ENCODE measurements around the gene STX1B. TPM values are rescaled to one million over a fixed set of nuclear protein-coding genes. Genes with fewer than 3 reads are reported as not detected.
"Not testable (repeated sequence)": the region's sequence is repeated elsewhere in the genome, so short reads cannot be mapped to it uniquely, and the experiment has no call there.

STX1B gene
- total RNA-seq, 4 donors from 2014 or later = 0.84 to 6.1 (median 1.3) TPM

GRCh38 chr16:30942426-30942806 lies 68.0 kb downstream of the STX1B start:
- no peaks in the 10 kb centered on the region for H3K9me3 ChIP-seq
- DNase-seq (ENCODE audit: low spot score in 2 of 2) = no peak
- no peak overlapping the region for H3K27ac ChIP-seq
- H3K4me3 ChIP-seq = no peak overlapping the region
- H3K27me3 ChIP-seq = no peaks in the 10 kb centered on the region
- peaks cover 0 to 14% (median 4%) of the 10 kb centered on the region in 4 donors for H3K4me1 ChIP-seq
- TF ChIP-seq POLR2A (IDR thresholded peaks at IDR 0.05) = no peak
- no peak for TF ChIP-seq CTCF (IDR thresholded peaks at IDR 0.05)
- no peak for TF ChIP-seq EP300 (IDR thresholded peaks at IDR 0.05)
- 71 to 89% methylated on average over 4 of the region's 4 CpGs for WGBS, 2 donors
- peaks cover 0 to 70% (median 0%) of the 10 kb centered on the region in 3 donors for H3K36me3 ChIP-seq

- TF ChIP-seq CTCF (IDR thresholded peaks at IDR 0.05) (peak; percentile 80 to 92 (median 90)), POLR2A (IDR thresholded peaks at IDR 0.05) (no peak)
- H3K4me3 ChIP-seq = no peak overlapping the region
- peaks cover 0 to 70% (median 0%) of the 10 kb centered on the region in 3 donors for H3K36me3 ChIP-seq
- peak; percentile 48 to 51 for DNase-seq (ENCODE audit: low spot score in 2 of 2)
- peaks cover 0 to 14% (median 4%) of the 10 kb centered on the region in 4 donors for H3K4me1 ChIP-seq
- H3K27ac ChIP-seq = no peak overlapping the region
- WGBS, 2 donors = 19% methylated on average over 8 to 14 of the region's 15 CpGs
- H3K9me3 ChIP-seq = no peaks in the 10 kb centered on the region
- no peaks in the 10 kb centered on the region for H3K27me3 ChIP-seq
Observed at GRCh38 chr16:30941600-30942425, 68.6 kb downstream of the STX1B start.

- H3K27ac ChIP-seq; H3K4me3 ChIP-seq; DNase-seq (ENCODE audit: low spot score in 2 of 2); H3K27me3 ChIP-seq; H3K9me3 ChIP-seq: not testable (repeated sequence)
- Histone ChIP-seq H3K4me1 (peaks cover 0 to 14% (median 4%) of the 10 kb centered on the region in 4 donors), H3K36me3 (peaks cover 0 to 67% (median 0%) of the 10 kb centered on the region in 3 donors)
- 85 to 95% methylated on average over 8 of the region's 8 CpGs for WGBS, 2 donors
Observed at GRCh38 chr16:30939571-30939970, 70.9 kb downstream of the STX1B start.

Small RNA genes within 50 kb of the gene (small RNA-seq; reads per million reads assigned to genes)
- not detected for gene AC135048.1

Other genes with a start within 250 kb of the STX1B start
- gene CFAP119, start 248.6 kb downstream of the STX1B start, total RNA-seq = 10 to 100 TPM in 1 of 4 donors, 1 to 10 TPM in 3; 3.7 to 12.6 (median 8.2) TPM
- 100 to 1,000 TPM in 1 of 4 donors, 10 to 100 TPM in 3; 71.7 to 127 (median 91.5) TPM for gene RNF40, start 248.3 kb downstream of the STX1B start, total RNA-seq
- gene ZNF629, start 223.4 kb downstream of the STX1B start, total RNA-seq = 10 to 100 TPM; 14.7 to 22.2 (median 17.1) TPM
- 10 to 100 TPM; 42.9 to 54.0 (median 48.2) TPM for gene BCL7C, start 116.6 kb downstream of the STX1B start, total RNA-seq
- 1 to 10 TPM; 2.2 to 5.9 (median 3.1) TPM for gene CTF1, start 114.0 kb downstream of the STX1B start, total RNA-seq
- 10 to 100 TPM in 3 of 4 donors, 1 to 10 TPM in 1; 7.4 to 25.8 (median 16.7) TPM for gene FBXL19, start 87.1 kb downstream of the STX1B start, total RNA-seq
- 10 to 100 TPM; 50.7 to 58.4 (median 52.9) TPM for gene ORAI3, start 61.6 kb downstream of the STX1B start, total RNA-seq
- 10 to 100 TPM in 2 of 4 donors, 1 to 10 TPM in 2; 7.9 to 17.1 (median 10.7) TPM for gene SETD1A, start 52.9 kb downstream of the STX1B start, total RNA-seq
- gene HSD3B7, start 25.4 kb downstream of the STX1B start, total RNA-seq = 10 to 100 TPM; 14.9 to 42.9 (median 22.5) TPM
- gene STX4, start 22.9 kb upstream of the STX1B start, total RNA-seq = 10 to 100 TPM; 50.7 to 69.3 (median 63.9) TPM
- 10 to 100 TPM; 15.5 to 20.3 (median 16.7) TPM for gene ZNF668, start 63.6 kb upstream of the STX1B start, total RNA-seq
- gene ZNF646, start 63.8 kb upstream of the STX1B start, total RNA-seq = 10 to 100 TPM; 13.4 to 22.5 (median 20.0) TPM
- 1 to 10 TPM; 1.3 to 5.4 (median 3.1) TPM for gene PRSS53, start 78.3 kb upstream of the STX1B start, total RNA-seq
- gene VKORC1, start 84.2 kb upstream of the STX1B start, total RNA-seq = 100 to 1,000 TPM; 114 to 180 (median 136) TPM
- gene BCKDK, start 97.7 kb upstream of the STX1B start, total RNA-seq = 10 to 100 TPM; 37.9 to 53.4 (median 45.6) TPM
- 10 to 100 TPM; 79.5 to 99.0 (median 92.7) TPM for gene KAT8, start 107.0 kb upstream of the STX1B start, total RNA-seq
- gene PRSS8, start 125.1 kb upstream of the STX1B start, total RNA-seq = under 1 TPM in 1 of 4 donors, not detected in 3; 0.20 TPM
- gene PRSS36, start 139.4 kb upstream of the STX1B start, total RNA-seq = 10 to 100 TPM in 2 of 4 donors, 1 to 10 TPM in 2; 6.5 to 21.3 (median 10.8) TPM
- 100 to 1,000 TPM in 3 of 4 donors, 10 to 100 TPM in 1; 91.8 to 125 (median 109) TPM for gene FUS, start 169.5 kb upstream of the STX1B start, total RNA-seq
- 10 to 100 TPM; 27.8 to 64.5 (median 46.7) TPM for gene PYCARD, start 192.1 kb upstream of the STX1B start, total RNA-seq
- gene TRIM72, start 203.5 kb upstream of the STX1B start, total RNA-seq = under 1 TPM in 3 of 4 donors, not detected in 1; under 0.01 to 0.60 (median 0.21) TPM
- 1 to 10 TPM in 1 of 4 donors, not detected in 3; 5.5 TPM for gene PYDC1, start 206.5 kb upstream of the STX1B start, total RNA-seq
- 10 to 100 TPM; 10.9 to 31.0 (median 27.1) TPM for gene ITGAM, start 249.3 kb upstream of the STX1B start, total RNA-seq

Measured in tibial nerve (tissue), 4 donors.